Measurements from ENCODE around the gene DOCK4. TPM values are rescaled to one million over a fixed set of nuclear protein-coding genes. Genes with fewer than 3 reads are reported as not detected.

DOCK4 gene
- total RNA-seq, 1 donor from 2014 or later = 4.5 TPM

GRCh38 chr7:112056409-112056808, 149.8 kb downstream of the DOCK4 start:
- DNase-seq (ENCODE audit: low read depth) (peak; percentile 93), FAIRE-seq (no peak)
- no peak for TF ChIP-seq CTCF (IDR thresholded peaks at IDR 0.05; ENCODE audit: insufficient read depth, low read length, severe bottlenecking)
- no peaks in the 10 kb centered on the region for H3K27me3 ChIP-seq (ENCODE audit: control insufficient read depth, insufficient read depth, low read length)
- H3K36me3 ChIP-seq (ENCODE audit: control insufficient read depth, insufficient read depth, low read length) = no peaks in the 10 kb centered on the region
- no peak overlapping the region for H3K4me3 ChIP-seq (ENCODE audit: low read depth, low read length)

GRCh38 chr7:112053737-112054069, 152.5 kb downstream of the DOCK4 start:
- DNase-seq (ENCODE audit: low read depth) (no peak), FAIRE-seq (no peak)
- TF ChIP-seq CTCF (IDR thresholded peaks at IDR 0.05; ENCODE audit: insufficient read depth, low read length, severe bottlenecking) = no peak
- Histone ChIP-seq H3K27me3 (ENCODE audit: control insufficient read depth, insufficient read depth, low read length) (no peaks in the 10 kb centered on the region), H3K4me3 (ENCODE audit: low read depth, low read length) (no peak overlapping the region), H3K36me3 (ENCODE audit: control insufficient read depth, insufficient read depth, low read length) (no peaks in the 10 kb centered on the region)

DNA sequence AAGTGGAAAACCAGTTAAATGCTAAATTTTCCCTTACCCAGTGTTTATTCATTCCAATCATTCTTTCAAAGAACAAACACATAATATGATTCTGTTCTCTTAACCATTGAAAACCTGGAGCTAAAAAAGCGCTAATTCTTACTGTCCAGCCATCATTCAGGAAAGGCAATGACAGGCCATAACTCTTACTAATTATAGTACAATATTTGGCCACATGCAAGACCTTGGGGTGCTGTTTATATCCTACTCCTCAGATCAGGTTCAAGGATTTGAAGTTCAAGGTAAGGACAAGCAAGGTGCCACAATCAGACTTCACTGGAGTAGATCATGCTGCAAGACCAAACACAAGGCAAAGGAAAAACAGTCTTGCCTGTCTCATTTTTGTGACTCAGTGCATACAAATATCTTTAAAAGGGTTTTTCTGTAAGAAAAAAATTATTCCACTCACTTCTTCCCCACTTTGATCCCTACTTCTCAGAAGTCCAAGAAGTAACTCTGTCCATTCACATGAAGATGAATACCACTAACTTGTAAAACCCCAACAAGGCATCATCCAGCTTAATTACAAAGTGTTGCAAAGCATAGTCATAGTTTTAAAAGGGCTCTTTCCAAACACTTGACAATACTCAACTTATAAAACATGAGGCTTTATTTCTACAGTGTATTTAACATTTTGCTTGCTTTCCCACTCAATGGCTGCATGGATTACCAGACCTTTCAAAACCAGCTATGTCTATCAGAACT, 153.0 kb downstream of the DOCK4 start:
- H3K4me3 ChIP-seq (ENCODE audit: low read depth, low read length) = no peak overlapping the region
- FAIRE-seq (no peak), DNase-seq (ENCODE audit: low read depth) (no peak)
- H3K36me3 ChIP-seq (ENCODE audit: control insufficient read depth, insufficient read depth, low read length) = no peaks in the 10 kb centered on the region
- no peaks in the 10 kb centered on the region for H3K27me3 ChIP-seq (ENCODE audit: control insufficient read depth, insufficient read depth, low read length)
- TF ChIP-seq CTCF (IDR thresholded peaks at IDR 0.05; ENCODE audit: insufficient read depth, low read length, severe bottlenecking) = no peak

- Histone ChIP-seq H3K4me3 (ENCODE audit: low read depth, low read length) (no peak overlapping the region), H3K36me3 (ENCODE audit: control insufficient read depth, insufficient read depth, low read length) (no peaks in the 10 kb centered on the region), H3K27me3 (ENCODE audit: control insufficient read depth, insufficient read depth, low read length) (no peaks in the 10 kb centered on the region)
- TF ChIP-seq CTCF (IDR thresholded peaks at IDR 0.05; ENCODE audit: insufficient read depth, low read length, severe bottlenecking) = no peak
- no peak for FAIRE-seq
- no peak for DNase-seq (ENCODE audit: low read depth)
These were observed 153.7 kb downstream of the DOCK4 start for GRCh38 chr7:112052498-112052897.

DNA sequence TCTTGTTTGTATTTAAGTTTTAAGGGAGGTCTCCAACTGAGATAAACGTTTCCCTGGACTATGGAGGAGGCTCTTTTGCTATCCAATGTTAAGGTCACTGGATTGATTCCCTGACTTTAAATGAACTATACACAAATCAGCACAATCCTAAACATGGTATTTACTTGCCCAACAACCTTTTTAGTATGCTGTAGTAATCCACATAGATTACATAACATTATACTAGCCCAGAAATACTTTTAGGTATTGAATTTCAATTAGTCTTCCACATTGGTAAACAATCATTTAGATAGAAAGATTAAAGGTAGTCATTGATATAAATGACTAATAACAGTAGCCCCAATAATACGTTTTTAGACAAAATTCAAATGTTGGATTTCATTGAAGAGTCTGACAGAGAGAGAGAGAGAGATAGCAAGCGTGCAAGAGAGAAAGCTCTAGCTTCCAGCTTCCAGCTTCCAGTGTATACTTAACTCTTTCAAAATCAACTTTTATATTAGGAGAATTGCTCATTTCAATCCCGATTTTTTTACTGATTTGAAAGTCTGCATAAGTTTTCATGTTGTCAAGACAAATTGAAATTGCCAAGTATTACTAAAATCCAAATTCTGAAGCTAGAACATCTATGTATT, 155.8 kb downstream of the DOCK4 start:
- H3K4me3 ChIP-seq (ENCODE audit: low read depth, low read length) = no peak overlapping the region
- H3K27me3 ChIP-seq (ENCODE audit: control insufficient read depth, insufficient read depth, low read length) = no peaks in the 10 kb centered on the region
- no peak for TF ChIP-seq CTCF (IDR thresholded peaks at IDR 0.05; ENCODE audit: insufficient read depth, low read length, severe bottlenecking)
- DNase-seq (ENCODE audit: low read depth) (no peak), FAIRE-seq (no peak)
- H3K36me3 ChIP-seq (ENCODE audit: control insufficient read depth, insufficient read depth, low read length) = no peaks in the 10 kb centered on the region
